OCI-LY7 (cell line): ENCODE measurements around the gene RAB32.

Source experiments
- EZH2phosphoT487 ChIP-seq: fragments of 200-600 bp; sonication (generic); IDR thresholded peaks from 2 replicates; pipeline ENCODE4 v1.6.1; 2018; ENCODE audit warnings: low read depth, borderline replicate concordance, mild to moderate bottlenecking, mixed run types, antibody characterized with exemption, low read length, moderate library complexity, mixed read lengths
- TF ChIP-seq, protein P1 (sequence below): fragments of 200-600 bp; sonication (generic); conservative IDR thresholded peaks from 2 replicates; pipeline ENCODE4 v1.5.1; 2014; ENCODE audit warnings: mild to moderate bottlenecking, antibody characterized with exemption, low read length, moderate library complexity, mixed read lengths

DNA sequence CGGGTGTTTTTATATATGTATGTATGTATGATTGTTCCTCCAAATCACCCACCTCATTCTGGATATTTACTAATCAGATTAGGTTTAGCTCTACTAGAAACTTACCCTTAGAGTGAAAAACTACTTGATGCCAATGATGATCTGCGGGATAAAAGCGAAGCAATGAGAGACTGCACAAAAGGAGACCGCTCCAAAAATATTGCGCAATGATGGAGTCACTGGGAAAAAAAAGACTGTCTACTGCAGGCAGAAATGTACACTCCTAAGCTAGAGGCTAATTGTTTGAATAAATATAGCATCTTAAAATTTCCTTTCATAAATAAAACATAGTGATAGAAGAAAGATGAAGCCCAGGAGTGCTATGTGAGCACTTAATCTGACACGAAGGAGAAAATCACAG, 7.3 kb downstream of the RAB32 start:
- TF ChIP-seq, protein P1, sequence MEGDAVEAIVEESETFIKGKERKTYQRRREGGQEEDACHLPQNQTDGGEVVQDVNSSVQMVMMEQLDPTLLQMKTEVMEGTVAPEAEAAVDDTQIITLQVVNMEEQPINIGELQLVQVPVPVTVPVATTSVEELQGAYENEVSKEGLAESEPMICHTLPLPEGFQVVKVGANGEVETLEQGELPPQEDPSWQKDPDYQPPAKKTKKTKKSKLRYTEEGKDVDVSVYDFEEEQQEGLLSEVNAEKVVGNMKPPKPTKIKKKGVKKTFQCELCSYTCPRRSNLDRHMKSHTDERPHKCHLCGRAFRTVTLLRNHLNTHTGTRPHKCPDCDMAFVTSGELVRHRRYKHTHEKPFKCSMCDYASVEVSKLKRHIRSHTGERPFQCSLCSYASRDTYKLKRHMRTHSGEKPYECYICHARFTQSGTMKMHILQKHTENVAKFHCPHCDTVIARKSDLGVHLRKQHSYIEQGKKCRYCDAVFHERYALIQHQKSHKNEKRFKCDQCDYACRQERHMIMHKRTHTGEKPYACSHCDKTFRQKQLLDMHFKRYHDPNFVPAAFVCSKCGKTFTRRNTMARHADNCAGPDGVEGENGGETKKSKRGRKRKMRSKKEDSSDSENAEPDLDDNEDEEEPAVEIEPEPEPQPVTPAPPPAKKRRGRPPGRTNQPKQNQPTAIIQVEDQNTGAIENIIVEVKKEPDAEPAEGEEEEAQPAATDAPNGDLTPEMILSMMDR: no peak
- TF ChIP-seq EZH2phosphoT487: no peak
